Common myeloid progenitor, CD34-positive (primary cell): ENCODE measurements around the gene PHLPP1.
A peak's percentile ranks its signal among the peaks of the same experiment; 100 is the strongest.

Source experiments
- CTCF ChIA-PET: fragments of 350-600 bp; sonication (Branson Sonifier 250); formaldehyde crosslinking; loops from one replicate; lab custom pipeline; 2021; ENCODE audit warnings: antibody characterized with exemption; lab: Charles Lee
- POLR2A ChIA-PET: fragments of 350-600 bp; sonication (Branson Sonifier 250); formaldehyde crosslinking; loops from one replicate; lab custom pipeline; 2021; ENCODE audit warnings: antibody characterized with exemption; lab: Charles Lee
- DNase-seq, 3 donors: peaks; one replicate each; pipeline versions ENCODE4 v3.0.0 to v3.0.0-alpha.2; 2013
- H3K27ac ChIP-seq, 2 experiments: 1 replicate in 1 of 2; 2 replicates in 1 of 2; pipeline ENCODE4 v1.7.0; 2013; ENCODE audit warnings: inconsistent platforms in 2 of 2, low read length in 2 of 2, mild to moderate bottlenecking in 2 of 2, low read depth in 1 of 2, moderate library complexity in 1 of 2; ENCODE audit not compliant: severe bottlenecking in 2 of 2, insufficient read depth in 1 of 2, poor library complexity in 1 of 2
- H3K27me3 ChIP-seq, 5 experiments: replicated peaks in 2 of 5; 1 replicate in 3 of 5; 2 replicates in 2 of 5; pipeline versions ENCODE4 v1.6.1 to v1.7.0; 2013; ENCODE audit warnings: low read length in 4 of 5, mild to moderate bottlenecking in 2 of 5, moderate library complexity in 2 of 5, inconsistent platforms in 1 of 5; ENCODE audit not compliant: insufficient read depth in 5 of 5, control insufficient read depth in 4 of 5
- H3K36me3 ChIP-seq, 4 experiments: 1 replicate in 2 of 4; 2 replicates in 2 of 4; pipeline versions ENCODE4 v1.6.1 to v1.7.0; 2013; ENCODE audit warnings: low read length in 3 of 4, control low read depth in 1 of 4, mild to moderate bottlenecking in 1 of 4; ENCODE audit not compliant: control insufficient read depth in 4 of 4, insufficient read depth in 4 of 4
- H3K4me1 ChIP-seq, 4 experiments: 1 replicate in 3 of 4; 2 replicates in 1 of 4; pipeline versions ENCODE4 v1.6.1 to v1.7.1; 2013; ENCODE audit warnings: low read length in 3 of 4, mild to moderate bottlenecking in 3 of 4, control low read depth in 1 of 4, inconsistent platforms in 1 of 4, moderate library complexity in 1 of 4; ENCODE audit not compliant: control insufficient read depth in 4 of 4, insufficient read depth in 4 of 4; ENCODE audit errors: control extremely low read depth in 1 of 4
- H3K4me3 ChIP-seq, 7 experiments: 1 replicate in 4 of 7; 2 replicates in 3 of 7; pipeline versions ENCODE4 v1.5.1 to v1.7.0; 2013; ENCODE audit warnings: mild to moderate bottlenecking in 7 of 7, low read length in 6 of 7, moderate library complexity in 6 of 7, inconsistent platforms in 2 of 7, low read depth in 2 of 7, control low read depth in 1 of 7; ENCODE audit not compliant: insufficient read depth in 4 of 7, control insufficient read depth in 1 of 7; ENCODE audit errors: extremely low read depth in 1 of 7
- H3K9me3 ChIP-seq, 5 experiments: 1 replicate in 4 of 5; 2 replicates in 1 of 5; pipeline versions ENCODE4 v1.6.1 to v1.7.1; 2013; ENCODE audit warnings: low read length in 4 of 5, mild to moderate bottlenecking in 2 of 5, inconsistent platforms in 1 of 5, low read depth in 1 of 5, moderate library complexity in 1 of 5; ENCODE audit not compliant: control insufficient read depth in 4 of 5, insufficient read depth in 2 of 5; ENCODE audit errors: control extremely low read depth in 1 of 5
- WGBS: methylation state at CpG from one replicate; pipeline ENCODE4 v1.1.5; 2013; ENCODE audit not compliant: insufficient coverage; 5-methylcytosine and 5-hydroxymethylcytosine counted together

The PHLPP1 gene

DNA sequence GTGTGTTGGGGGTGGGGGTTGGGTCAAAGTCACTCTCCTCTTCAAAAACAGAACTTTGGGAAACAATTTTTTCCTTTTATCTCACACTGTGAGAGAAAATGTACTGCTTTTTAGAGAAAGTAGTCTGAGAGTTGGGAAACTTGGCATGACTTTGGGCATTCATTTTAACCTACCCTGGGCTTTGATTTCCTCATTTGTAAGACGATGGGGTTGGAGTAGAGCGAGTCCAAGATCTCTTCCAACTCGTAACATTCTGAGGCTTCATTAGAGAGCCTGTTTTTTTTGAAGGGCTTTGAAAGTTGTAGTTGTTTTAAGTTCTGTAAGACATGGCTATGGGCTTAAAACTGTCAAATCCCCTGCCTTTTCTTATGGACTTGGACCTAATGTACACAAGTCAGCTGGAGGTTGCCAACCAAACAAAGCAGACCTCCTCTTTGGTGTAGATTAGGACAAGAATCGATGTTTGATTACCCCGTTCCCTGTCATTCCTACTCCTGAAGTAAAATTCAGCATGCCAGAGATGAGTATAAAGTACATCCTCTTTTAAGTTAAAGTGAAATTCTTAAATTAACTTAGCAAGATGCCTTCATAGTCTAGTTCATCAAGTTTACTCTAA lies 8.4 kb downstream of the PHLPP1 start:
- Histone ChIP-seq H3K36me3 (no peaks in the 10 kb centered on the region), H3K4me1 (peaks cover 6 to 33% (median 18%) of the 10 kb centered on the region in 4 experiments), H3K27ac (no peak overlapping the region), H3K9me3 (no peaks in the 10 kb centered on the region), H3K27me3 (no peaks in the 10 kb centered on the region), H3K4me3 (no peak overlapping the region)
- 85% methylated on average over 3 of the region's 5 CpGs for WGBS
- POLR2A ChIA-PET: no interaction called here
- CTCF ChIA-PET: no interaction called here
- no peak for DNase-seq

DNA sequence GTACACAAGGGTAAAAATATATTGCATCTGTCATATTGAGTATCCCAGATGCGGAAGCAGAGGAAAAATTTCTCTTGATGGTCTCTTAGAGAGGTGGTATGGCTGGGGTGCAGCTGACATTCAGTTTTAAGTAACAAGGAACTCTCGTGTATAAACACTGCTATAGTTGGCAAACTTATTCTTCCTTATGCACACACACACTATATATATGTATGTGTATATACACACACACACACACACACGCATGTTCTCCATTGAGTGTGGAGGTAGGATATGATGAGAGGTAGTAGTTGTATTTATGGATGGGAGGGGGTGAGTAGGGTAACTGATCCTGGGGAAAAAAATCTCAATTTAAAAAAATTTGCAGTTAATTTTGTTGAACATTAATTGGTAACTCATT lies 10.6 kb downstream of the PHLPP1 start:
- no peaks in the 10 kb centered on the region for H3K27me3 ChIP-seq
- peaks cover 0 to 4% (median 0%) of the 10 kb centered on the region in 5 experiments for H3K9me3 ChIP-seq
- H3K27ac ChIP-seq: no peak overlapping the region
- CTCF ChIA-PET: interaction anchor here (1.0 to 3.6 kb wide), 4 partner anchors 9 to 84 kb away, joined by 3 to 14 read pairs (median 6); no protein-coding TSS in a partner anchor
- peaks cover 4 to 17% (median 8%) of the 10 kb centered on the region in 4 experiments for H3K4me1 ChIP-seq
- H3K4me3 ChIP-seq: peak overlapping the region in 1 of 7 experiments; percentile 33
- no peaks in the 10 kb centered on the region for H3K36me3 ChIP-seq
- peak in 2 of 3 donors; percentile 37 to 47 for DNase-seq
- no CpG with 5 or more reads among the region's 3 CpGs for WGBS
- POLR2A ChIA-PET: interaction anchor here (0.7 kb wide), 1 partner anchor 306 kb away, joined by 3 read pairs; no protein-coding TSS in a partner anchor

DNA sequence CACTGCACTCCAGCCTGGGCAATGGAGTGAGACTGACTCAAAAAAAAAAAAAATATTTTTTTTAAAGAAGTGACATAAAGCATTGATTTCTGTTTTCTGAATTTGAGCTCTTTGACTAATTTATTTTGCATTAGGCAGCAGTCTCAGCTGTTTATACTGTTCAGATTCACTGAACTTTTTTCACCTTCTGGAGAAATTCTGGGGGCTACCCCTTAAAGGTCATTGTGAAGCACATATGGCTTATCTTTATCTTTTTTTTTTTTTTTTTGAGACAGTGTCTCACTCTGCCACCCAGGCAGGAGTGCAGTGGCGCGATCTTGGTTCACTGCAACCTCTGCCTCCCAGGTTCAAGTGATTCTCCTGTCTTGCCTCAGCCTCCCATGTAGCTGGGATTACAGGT lies 12.9 kb downstream of the PHLPP1 start:
- H3K4me1 ChIP-seq: peaks cover 4 to 16% (median 8%) of the 10 kb centered on the region in 4 experiments
- no CpG with 5 or more reads among the region's 2 CpGs for WGBS
- ChIA-PET CTCF (interaction anchor here (3.6 kb wide), 1 partner anchor 11 kb away, joined by 14 read pairs; no protein-coding TSS in a partner anchor), POLR2A (no interaction called here)
- H3K36me3 ChIP-seq: peaks cover 0 to 17% (median 1%) of the 10 kb centered on the region in 4 experiments
- peaks cover 1 to 18% (median 11%) of the 10 kb centered on the region in 5 experiments for H3K9me3 ChIP-seq
- no peak for DNase-seq
- no peak overlapping the region for H3K4me3 ChIP-seq
- no peaks in the 10 kb centered on the region for H3K27me3 ChIP-seq
- no peak overlapping the region for H3K27ac ChIP-seq

DNA sequence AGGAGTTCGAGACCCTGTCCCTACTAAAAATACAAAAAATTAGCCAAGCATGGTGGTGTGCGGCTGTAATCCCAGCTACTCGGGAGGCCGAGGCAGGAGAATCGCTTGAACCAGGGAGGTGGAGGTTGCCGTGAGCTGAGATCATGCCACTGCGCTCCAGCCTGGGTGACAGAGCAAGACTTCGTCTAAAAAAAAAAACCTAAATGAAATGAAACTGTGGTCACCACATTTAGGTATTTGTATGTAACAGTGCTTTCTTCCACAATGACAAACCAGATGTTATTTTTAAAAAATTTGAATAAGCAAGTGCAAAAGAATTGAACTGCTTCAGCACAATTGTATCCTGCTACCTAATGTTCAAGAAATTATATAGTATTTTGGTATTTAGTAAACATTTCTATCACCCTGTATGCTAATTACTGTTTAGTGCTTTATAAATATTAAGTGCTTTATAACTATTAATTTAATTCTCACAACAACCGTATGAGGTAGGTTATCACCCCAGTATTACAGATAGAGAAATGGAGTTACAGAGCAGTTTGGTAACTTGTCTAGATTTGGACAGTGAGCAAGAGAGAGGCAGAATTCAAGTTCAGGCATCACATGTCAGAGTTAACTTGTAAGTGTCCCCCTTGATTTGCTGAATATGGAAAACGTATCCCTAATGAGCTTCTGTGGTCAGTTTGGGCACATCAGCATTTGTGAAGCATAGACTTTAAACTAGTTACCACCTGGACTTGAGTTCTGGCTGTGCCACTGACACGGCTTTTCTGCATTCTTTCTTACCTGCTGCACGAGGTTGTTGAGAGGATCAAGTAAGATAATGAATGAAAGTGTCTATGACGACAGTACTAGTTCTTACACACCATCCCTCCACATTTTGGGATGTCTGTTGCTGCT lies 14.4 kb downstream of the PHLPP1 start:
- ChIA-PET CTCF (no interaction called here), POLR2A (no interaction called here)
- WGBS: 99% methylated on average over 8 of the region's 13 CpGs

DNA sequence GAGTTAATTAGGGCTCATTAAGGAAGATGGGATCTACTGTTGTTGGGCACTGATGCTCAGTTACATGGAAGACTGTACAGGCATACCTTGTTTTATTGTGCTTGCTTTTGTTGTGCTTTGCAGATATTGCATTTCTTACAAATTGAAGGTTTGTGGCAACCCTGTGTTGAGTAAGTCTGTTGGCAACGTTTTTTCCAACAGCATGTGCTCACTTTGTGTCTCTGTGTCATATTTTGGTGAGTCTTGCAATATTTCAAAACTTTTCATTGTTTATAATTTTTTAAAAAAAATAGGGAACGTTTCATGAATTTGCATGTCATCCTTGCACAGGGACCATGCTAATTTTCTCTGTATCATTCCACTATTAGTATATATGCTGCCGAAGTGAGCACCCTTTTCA lies 15.6 kb downstream of the PHLPP1 start:
- H3K9me3 ChIP-seq: peaks cover 2 to 18% (median 12%) of the 10 kb centered on the region in 5 experiments
- no CpG with 5 or more reads among the region's 3 CpGs for WGBS
- H3K27me3 ChIP-seq: no peaks in the 10 kb centered on the region
- peaks cover 0 to 3% (median 1%) of the 10 kb centered on the region in 4 experiments for H3K4me1 ChIP-seq
- POLR2A ChIA-PET: no interaction called here
- H3K27ac ChIP-seq: no peak overlapping the region
- H3K4me3 ChIP-seq: no peak overlapping the region
- no peak for DNase-seq
- H3K36me3 ChIP-seq: peaks cover 0 to 17% (median 3%) of the 10 kb centered on the region in 4 experiments
- CTCF ChIA-PET: interaction anchor here (1.3 to 1.4 kb wide), 2 partner anchors 14 to 22 kb away, joined by 3 to 4 read pairs; no protein-coding TSS in a partner anchor

More for the DNA sequence above, 14.4 kb downstream of the PHLPP1 start:
- peaks cover 2 to 18% (median 12%) of the 10 kb centered on the region in 5 experiments for H3K9me3 ChIP-seq
- peaks cover 0 to 10% (median 4%) of the 10 kb centered on the region in 4 experiments for H3K4me1 ChIP-seq
- H3K36me3 ChIP-seq: peaks cover 0 to 17% (median 3%) of the 10 kb centered on the region in 4 experiments
- H3K27ac ChIP-seq: no peak overlapping the region
- H3K4me3 ChIP-seq: no peak overlapping the region
- no peak for DNase-seq
- no peaks in the 10 kb centered on the region for H3K27me3 ChIP-seq

DNA sequence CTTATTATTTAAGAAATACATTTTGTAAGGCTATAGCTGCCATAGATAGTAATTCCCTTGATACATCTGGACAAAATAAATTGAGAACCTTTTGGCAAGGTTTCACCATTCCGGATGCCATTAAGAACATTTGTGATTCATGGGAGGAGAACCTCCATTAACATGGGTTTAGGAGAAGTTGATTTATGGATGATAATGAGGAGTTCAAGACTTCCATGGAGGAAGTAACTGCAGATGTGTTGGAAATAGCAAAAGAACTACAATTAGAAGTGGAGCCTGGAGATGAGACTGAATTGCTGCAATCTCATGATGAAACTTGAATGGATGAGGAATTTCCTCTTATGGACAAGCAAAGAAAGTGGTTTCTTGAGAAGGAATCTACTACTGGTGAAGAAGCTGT lies 17.3 kb downstream of the PHLPP1 start:
- 100% methylated on average over 1 of the region's 1 CpG for WGBS
- CTCF ChIA-PET: no interaction called here
- Histone ChIP-seq H3K9me3 (peaks cover 2 to 20% (median 12%) of the 10 kb centered on the region in 5 experiments), H3K4me3 (no peak overlapping the region), H3K27me3 (no peaks in the 10 kb centered on the region), H3K36me3 (peaks cover 0 to 17% (median 3%) of the 10 kb centered on the region in 4 experiments), H3K4me1 (no peaks in the 10 kb centered on the region), H3K27ac (no peak overlapping the region)
- DNase-seq: no peak
- POLR2A ChIA-PET: no interaction called here
